ENCODE results near the gene SPACA1. TPM values are rescaled to one million over a fixed set of nuclear protein-coding genes. Genes with fewer than 3 reads are reported as not detected.

The SPACA1 gene
- total RNA-seq, 1 experiment from 2014 or later, result not detected

- ChIA-PET POLR2A (no interaction called here), CTCF (no interaction called here)
- Histone ChIP-seq H3K27me3 (ENCODE audit: control insufficient read depth, insufficient read depth, low read length) (no peaks in the 10 kb centered on the region; the same call in 1 of the 2 replicates), H3K4me1 (ENCODE audit: control insufficient read depth, insufficient read depth, low read length) (no peaks in the 10 kb centered on the region), H3K27ac (ENCODE audit: low read length) (no peak overlapping the region), H3K9me3 (ENCODE audit: control insufficient read depth, insufficient read depth, low read depth, low read length) (no peaks in the 10 kb centered on the region), H3K4me3 (ENCODE audit: low read depth in 2 of 2, low read length in 2 of 2) (no peak overlapping the region), H3K36me3 (ENCODE audit: control insufficient read depth, insufficient read depth, low read length) (no peaks in the 10 kb centered on the region)
- no peak for TF ChIP-seq REST (IDR thresholded peaks at IDR 0.05; ENCODE audit: insufficient read depth in 1 of 2, low read depth in 2 of 2, low read length in 1 of 2)
- no peak for TF ChIP-seq POLR2AphosphoS5 (IDR thresholded peaks at IDR 0.05; ENCODE audit: low read depth, low read length)
- no peak for TF ChIP-seq CTCF (IDR thresholded peaks at IDR 0.05)
- no TSS peak for BruUV-seq (replicated peaks)
- ATAC-seq (no peak), DNase-seq (ENCODE audit: low read depth, low spot score) (no peak)
- intact Hi-C loops (cut with micrococcal nuclease; ENCODE audit: unreplicated experiment), result no loop called here
- in situ Hi-C loops (cut with HindIII; ENCODE audit: low pct_unique_long_range_greater_than_20kb, low sequenced_read_pairs), result no loop called here
Observed at GRCh38 chr6:88115307-88115706, 67.7 kb downstream of the SPACA1 start.

DNA sequence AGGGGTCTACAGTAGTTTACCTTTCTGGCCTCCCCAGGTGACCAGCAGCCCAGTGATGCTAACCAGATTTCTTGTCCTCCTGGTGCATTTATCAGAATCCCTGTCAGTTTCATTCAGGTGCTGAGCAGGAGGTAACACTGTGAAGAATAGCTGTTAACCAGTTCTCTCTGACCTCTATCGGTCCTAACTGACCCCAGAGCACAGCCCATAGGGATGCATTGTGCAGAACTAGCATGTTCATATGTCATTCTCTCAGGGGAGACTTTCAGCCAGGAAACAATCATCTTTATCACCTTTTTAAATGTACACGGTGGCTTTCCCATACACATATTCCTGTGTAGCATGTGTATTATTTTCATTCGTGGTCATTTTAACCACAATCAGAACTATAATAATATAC is 68.6 kb downstream of the SPACA1 start:
- Histone ChIP-seq H3K4me1 (ENCODE audit: control insufficient read depth, insufficient read depth, low read length) (no peaks in the 10 kb centered on the region), H3K27me3 (ENCODE audit: control insufficient read depth, insufficient read depth, low read length) (no peaks in the 10 kb centered on the region), H3K27ac (ENCODE audit: low read length) (no peak overlapping the region), H3K36me3 (ENCODE audit: control insufficient read depth, insufficient read depth, low read length) (no peaks in the 10 kb centered on the region), H3K9me3 (ENCODE audit: control insufficient read depth, insufficient read depth, low read depth, low read length) (no peaks in the 10 kb centered on the region), H3K4me3 (ENCODE audit: low read depth in 2 of 2, low read length in 2 of 2) (no peak overlapping the region)
- ChIA-PET CTCF (no interaction called here), POLR2A (no interaction called here)
- ATAC-seq (no peak), DNase-seq (ENCODE audit: low read depth, low spot score) (no peak)
- intact Hi-C loops (cut with micrococcal nuclease; ENCODE audit: unreplicated experiment), result no loop called here
- in situ Hi-C loops (cut with HindIII; ENCODE audit: low pct_unique_long_range_greater_than_20kb, low sequenced_read_pairs), result no loop called here
- no TSS peak for BruUV-seq (replicated peaks)
- TF ChIP-seq REST (IDR thresholded peaks at IDR 0.05; ENCODE audit: insufficient read depth in 1 of 2, low read depth in 2 of 2, low read length in 1 of 2) (no peak), TCF7L2 (IDR thresholded peaks at IDR 0.05; ENCODE audit: low read depth, low read length) (no peak), SIN3A (IDR thresholded peaks at IDR 0.05; ENCODE audit: borderline replicate concordance, insufficient read depth, low read depth, low read length) (no peak), POLR2AphosphoS5 (IDR thresholded peaks at IDR 0.05; ENCODE audit: low read depth, low read length) (no peak), CTCF (IDR thresholded peaks at IDR 0.05) (no peak)

Other genes with a start within 250 kb of the SPACA1 start
- 0.13 TPM for gene CNR1, start 118.5 kb downstream of the SPACA1 start, total RNA-seq (2021; ENCODE audit: unreplicated experiment)